ENCODE results near the gene HOXC4. TPM values are rescaled to one million over a fixed set of nuclear protein-coding genes. Genes with fewer than 3 reads are reported as not detected.
"Not testable (repeated sequence)": the region's sequence is repeated elsewhere in the genome, so short reads cannot be mapped to it uniquely, and the experiment has no call there.

Gene HOXC4
- total and polyA plus RNA-seq, 12 donors: 0.78 to 7.4 (median 2.9) TPM

DNA sequence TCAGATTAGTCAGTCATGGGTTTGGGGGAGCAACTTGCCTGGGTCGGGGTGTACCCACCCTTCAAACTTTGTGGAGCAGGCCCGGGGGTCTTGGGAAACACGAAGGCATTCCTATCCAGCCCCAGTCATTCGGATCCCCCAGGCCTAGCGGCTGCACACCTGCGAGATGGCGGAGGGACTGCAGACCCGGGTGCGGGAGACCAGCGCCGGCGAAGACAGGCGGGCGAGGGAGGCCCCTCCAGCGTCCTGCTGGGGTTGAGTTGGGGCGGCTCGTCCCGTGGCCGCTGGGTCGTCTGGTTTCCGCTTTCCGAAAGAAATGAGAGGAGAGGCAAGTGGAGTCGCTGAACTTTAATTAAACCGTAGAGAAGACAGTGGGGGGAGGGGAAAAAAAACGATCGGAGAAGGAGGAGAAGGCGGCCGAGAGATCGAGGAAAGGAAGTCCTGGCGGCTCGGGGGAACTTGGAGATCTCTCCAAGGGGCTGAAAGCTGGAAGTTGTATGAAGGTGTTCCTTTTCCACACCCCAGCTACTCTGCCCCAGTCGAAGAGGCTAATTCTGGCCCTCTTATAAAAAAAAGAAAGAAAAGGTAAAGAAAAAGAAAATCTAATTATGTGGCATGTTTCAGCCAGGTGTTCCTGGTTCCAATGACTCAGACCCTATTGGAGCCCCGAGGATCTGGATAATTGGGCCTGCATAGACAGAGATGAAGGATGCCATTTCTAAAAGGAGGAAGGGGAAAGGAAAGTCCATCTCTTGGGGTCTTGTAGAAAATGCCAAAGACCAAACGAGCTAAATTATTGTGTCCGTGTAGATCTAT is 28.2 kb downstream of the HOXC4 start:
- WGBS, 4 donors: 27 to 57% (median 36%) methylated on average over 24 to 35 of the region's 35 CpGs
- H3K27me3 ChIP-seq; H3K9me3 ChIP-seq (replicated peaks in 1 of 3); H3K4me1 ChIP-seq (replicated peaks in 1 of 2); H3K36me3 ChIP-seq (replicated peaks in 1 of 2); intact Hi-C loops (cut with DNase I): not testable (repeated sequence)
- peak overlapping the region in 2 of 4 donors; percentile 4 to 50 for H3K4me3 ChIP-seq
- peak in 3 of 7 donors; percentile 19 to 53 (median 27) for DNase-seq
- H3K27ac ChIP-seq: peak overlapping the region in 3 of 5 donors; percentile 23 to 86 (median 80)

DNA sequence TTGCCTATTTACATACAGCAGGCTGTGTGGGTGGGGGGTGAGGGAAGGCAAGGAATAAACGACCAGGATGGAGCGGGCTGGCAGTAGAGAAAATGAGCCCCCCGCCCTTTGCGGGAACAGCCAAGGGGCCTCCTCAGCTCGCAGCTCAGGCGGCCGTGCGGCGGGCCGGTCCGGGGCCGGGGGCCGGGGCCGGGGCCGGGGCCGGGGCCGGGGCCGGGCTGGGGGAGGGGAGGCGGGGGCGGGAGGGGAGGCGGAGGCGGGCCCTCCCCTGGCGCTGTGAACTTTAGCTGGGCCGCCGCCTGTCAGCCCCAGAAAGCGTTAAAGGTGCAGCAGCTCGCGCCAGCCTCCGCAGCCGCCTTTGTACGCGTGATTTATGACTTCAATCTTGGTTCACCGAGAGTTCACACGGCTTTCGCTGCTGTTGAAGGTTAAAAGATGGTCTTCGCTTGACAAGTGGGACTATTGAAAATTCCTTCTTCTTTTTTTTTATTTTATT is 28.8 kb downstream of the HOXC4 start:
- intact Hi-C loops (cut with DNase I): no loop called here
- H3K27ac ChIP-seq: peak overlapping the region in 2 of 5 donors; percentile 80 to 86
- WGBS, 4 donors: 4 to 5% (median 4%) methylated on average over 14 to 36 of the region's 36 CpGs
- no peaks in the 10 kb centered on the region for H3K9me3 ChIP-seq (replicated peaks in 1 of 3)
- peak overlapping the region in 2 of 4 donors; percentile 4 to 50 for H3K4me3 ChIP-seq
- no peaks in the 10 kb centered on the region for H3K36me3 ChIP-seq (replicated peaks in 1 of 2)
- no peaks in the 10 kb centered on the region for H3K4me1 ChIP-seq (replicated peaks in 1 of 2)
- no peaks in the 10 kb centered on the region for H3K27me3 ChIP-seq
- no peak for TF ChIP-seq POLR2A (IDR thresholded peaks at IDR 0.05)
- TF ChIP-seq, protein P1, sequence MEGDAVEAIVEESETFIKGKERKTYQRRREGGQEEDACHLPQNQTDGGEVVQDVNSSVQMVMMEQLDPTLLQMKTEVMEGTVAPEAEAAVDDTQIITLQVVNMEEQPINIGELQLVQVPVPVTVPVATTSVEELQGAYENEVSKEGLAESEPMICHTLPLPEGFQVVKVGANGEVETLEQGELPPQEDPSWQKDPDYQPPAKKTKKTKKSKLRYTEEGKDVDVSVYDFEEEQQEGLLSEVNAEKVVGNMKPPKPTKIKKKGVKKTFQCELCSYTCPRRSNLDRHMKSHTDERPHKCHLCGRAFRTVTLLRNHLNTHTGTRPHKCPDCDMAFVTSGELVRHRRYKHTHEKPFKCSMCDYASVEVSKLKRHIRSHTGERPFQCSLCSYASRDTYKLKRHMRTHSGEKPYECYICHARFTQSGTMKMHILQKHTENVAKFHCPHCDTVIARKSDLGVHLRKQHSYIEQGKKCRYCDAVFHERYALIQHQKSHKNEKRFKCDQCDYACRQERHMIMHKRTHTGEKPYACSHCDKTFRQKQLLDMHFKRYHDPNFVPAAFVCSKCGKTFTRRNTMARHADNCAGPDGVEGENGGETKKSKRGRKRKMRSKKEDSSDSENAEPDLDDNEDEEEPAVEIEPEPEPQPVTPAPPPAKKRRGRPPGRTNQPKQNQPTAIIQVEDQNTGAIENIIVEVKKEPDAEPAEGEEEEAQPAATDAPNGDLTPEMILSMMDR (IDR thresholded peaks at IDR 0.05): no peak
- peak; percentile 42 to 77 (median 47) for DNase-seq

- H3K4me1 ChIP-seq (replicated peaks in 1 of 2); DNase-seq; H3K4me3 ChIP-seq; H3K27ac ChIP-seq; H3K36me3 ChIP-seq (replicated peaks in 1 of 2); H3K27me3 ChIP-seq; H3K9me3 ChIP-seq (replicated peaks in 1 of 3); intact Hi-C loops (cut with DNase I): not testable (repeated sequence)
Observed at GRCh38 chr12:54088011-54088410, 34.4 kb downstream of the HOXC4 start.

DNA sequence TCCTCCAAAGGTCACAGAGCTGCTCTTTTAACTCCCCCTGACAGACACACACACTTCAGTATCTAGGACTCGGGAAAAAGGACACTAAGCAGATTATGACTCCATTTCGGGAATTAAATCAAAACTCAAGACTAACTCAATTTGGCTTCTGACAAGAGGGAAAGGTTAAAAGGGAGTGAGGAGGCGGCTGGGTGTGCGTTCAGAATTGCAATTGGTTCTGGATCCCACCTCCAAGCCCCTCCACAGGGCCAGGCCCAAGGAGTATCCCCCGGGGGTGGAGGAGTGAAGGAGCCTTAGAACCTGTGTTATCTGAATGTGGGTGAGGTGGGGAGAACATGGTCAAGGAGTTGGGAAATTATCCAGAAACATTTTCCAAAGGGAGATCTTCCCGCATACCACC is 35.8 kb downstream of the HOXC4 start:
- WGBS, 4 donors: 76 to 86% (median 81%) methylated on average over 5 to 6 of the region's 6 CpGs
- not testable (repeated sequence) for H3K27ac ChIP-seq

DNA sequence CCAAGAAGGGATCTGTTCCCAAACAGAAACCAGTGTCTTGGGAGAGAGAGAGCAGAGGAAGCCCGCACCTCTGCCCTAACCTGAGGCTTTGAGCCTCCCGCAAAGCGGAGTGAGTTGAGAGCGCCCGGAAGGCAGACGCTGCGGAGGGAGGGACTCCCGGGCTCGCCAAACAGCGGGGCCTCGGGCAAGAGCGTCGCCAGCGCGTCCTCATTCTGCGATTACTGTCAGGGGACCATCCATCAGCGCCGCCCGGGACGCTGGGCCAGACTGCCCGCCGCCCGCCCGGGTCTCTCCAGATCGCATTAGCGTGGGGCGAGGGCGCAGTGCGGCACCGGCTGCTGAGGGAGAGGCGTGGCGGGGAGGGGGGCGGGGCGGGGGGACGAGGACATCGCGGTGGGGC is 36.7 kb downstream of the HOXC4 start:
- not testable (repeated sequence) for H3K36me3 ChIP-seq (replicated peaks in 1 of 2)
- WGBS, 4 donors: 0 to 3% (median 3%) methylated on average over 1 to 37 of the region's 37 CpGs

More for the DNA sequence above, 35.8 kb downstream of the HOXC4 start:
- H3K27me3 ChIP-seq; H3K4me3 ChIP-seq; H3K9me3 ChIP-seq (replicated peaks in 1 of 3); DNase-seq; H3K36me3 ChIP-seq (replicated peaks in 1 of 2); intact Hi-C loops (cut with DNase I); H3K4me1 ChIP-seq (replicated peaks in 1 of 2): not testable (repeated sequence)

DNA sequence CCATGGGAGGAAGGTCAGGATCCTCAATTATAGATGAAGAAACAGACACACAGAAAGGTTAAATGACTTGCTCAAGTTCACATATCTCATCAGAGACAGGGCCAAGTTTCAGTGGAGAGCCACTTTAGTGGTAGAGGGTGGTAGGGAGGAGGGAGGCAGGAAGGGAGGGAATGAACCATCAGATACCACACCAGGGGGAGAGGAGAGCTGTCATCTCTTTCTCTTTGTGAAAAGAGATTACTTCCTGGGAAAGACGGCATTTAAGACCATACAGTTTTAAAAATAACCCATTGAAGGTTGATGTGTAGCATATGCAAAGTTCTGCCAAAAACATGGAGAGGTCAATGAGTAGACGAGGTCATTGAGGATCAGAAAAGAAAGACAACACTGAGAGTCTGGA is 39.3 kb downstream of the HOXC4 start:
- H3K9me3 ChIP-seq (replicated peaks in 1 of 3); intact Hi-C loops (cut with DNase I); H3K4me3 ChIP-seq; H3K4me1 ChIP-seq (replicated peaks in 1 of 2); H3K27me3 ChIP-seq; DNase-seq; H3K36me3 ChIP-seq (replicated peaks in 1 of 2); H3K27ac ChIP-seq: not testable (repeated sequence)
- 29 to 54% (median 45%) methylated on average over 2 of the region's 2 CpGs for WGBS, 4 donors

More for the DNA sequence above, 36.7 kb downstream of the HOXC4 start:
- H3K4me1 ChIP-seq (replicated peaks in 1 of 2); H3K27ac ChIP-seq; H3K9me3 ChIP-seq (replicated peaks in 1 of 3); H3K27me3 ChIP-seq; intact Hi-C loops (cut with DNase I): not testable (repeated sequence)
- peak overlapping the region in 1 of 4 donors; percentile 43 for H3K4me3 ChIP-seq
- DNase-seq: peak in 2 of 7 donors; percentile 17 to 57

DNA sequence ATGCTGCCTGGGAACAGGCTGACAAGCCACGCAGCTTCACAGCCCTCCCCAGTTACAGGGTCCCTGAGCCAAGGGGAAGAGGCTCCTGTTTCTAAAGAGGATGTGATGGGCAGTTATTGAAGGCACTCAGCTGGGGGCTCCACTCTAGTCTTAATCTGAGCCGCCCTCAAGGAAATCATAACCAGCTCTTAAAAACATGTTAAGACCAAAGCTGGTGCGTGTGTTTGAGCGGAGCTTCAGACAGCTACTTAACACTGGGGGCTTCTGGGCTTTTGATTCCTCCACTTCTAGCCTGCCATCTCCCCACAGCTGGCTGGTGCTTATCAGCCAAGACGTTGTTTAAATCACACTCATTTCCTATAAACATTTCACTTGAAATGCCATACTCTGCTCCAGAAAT is 42.3 kb downstream of the HOXC4 start:
- H3K27ac ChIP-seq; H3K4me3 ChIP-seq; DNase-seq; H3K4me1 ChIP-seq (replicated peaks in 1 of 2); intact Hi-C loops (cut with DNase I); H3K36me3 ChIP-seq (replicated peaks in 1 of 2); H3K9me3 ChIP-seq (replicated peaks in 1 of 3); H3K27me3 ChIP-seq: not testable (repeated sequence)
- 84 to 87% (median 86%) methylated on average over 5 of the region's 5 CpGs for WGBS, 4 donors

DNA sequence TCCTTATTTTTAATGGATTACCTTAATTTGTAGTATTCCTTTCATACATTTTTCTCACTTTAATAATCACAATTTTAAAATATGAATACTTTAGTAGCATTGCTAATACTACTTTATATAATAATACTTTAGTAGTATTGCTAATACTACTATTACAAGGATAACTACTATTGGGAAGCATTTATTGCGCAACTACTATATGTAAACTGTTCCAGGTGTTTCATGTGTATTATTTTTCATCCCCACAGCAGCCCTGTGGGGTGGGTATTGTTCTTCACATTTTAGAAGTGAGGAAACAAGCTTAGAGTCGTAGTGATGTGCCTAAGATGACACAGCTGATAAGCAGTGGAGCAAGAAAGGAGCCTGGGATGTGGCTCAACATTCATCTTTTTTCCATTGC is 45.0 kb downstream of the HOXC4 start:
- DNase-seq; H3K27ac ChIP-seq; H3K4me3 ChIP-seq; H3K27me3 ChIP-seq; H3K9me3 ChIP-seq (replicated peaks in 1 of 3); H3K36me3 ChIP-seq (replicated peaks in 1 of 2); H3K4me1 ChIP-seq (replicated peaks in 1 of 2); intact Hi-C loops (cut with DNase I): not testable (repeated sequence)
- WGBS, 4 donors: 88 to 98% (median 92%) methylated on average over 2 of the region's 2 CpGs

DNA sequence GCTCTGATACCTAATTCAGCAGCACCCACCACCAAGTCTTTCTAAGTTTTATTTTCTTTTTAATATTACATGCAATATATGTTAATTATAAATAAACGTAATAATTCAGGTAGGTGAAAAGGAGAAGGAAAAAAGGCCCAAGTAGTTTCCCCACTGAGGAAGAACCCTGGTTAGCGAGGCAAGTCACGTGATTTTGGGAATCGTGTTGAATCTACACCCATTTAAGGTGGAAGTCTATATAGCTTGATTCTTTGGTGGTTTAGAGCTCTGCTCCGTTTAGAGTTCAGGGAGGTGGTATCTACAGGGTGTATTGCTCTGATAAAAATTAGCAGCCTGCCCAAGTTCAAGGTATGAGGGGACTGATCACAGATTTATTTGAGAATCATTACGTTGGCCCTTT is 47.0 kb downstream of the HOXC4 start:
- H3K9me3 ChIP-seq (replicated peaks in 1 of 3); H3K27me3 ChIP-seq; H3K27ac ChIP-seq; DNase-seq; H3K36me3 ChIP-seq (replicated peaks in 1 of 2); intact Hi-C loops (cut with DNase I); H3K4me1 ChIP-seq (replicated peaks in 1 of 2); H3K4me3 ChIP-seq: not testable (repeated sequence)
- 81 to 89% (median 83%) methylated on average over 6 of the region's 6 CpGs for WGBS, 4 donors

- H3K4me3 ChIP-seq; DNase-seq; H3K36me3 ChIP-seq (replicated peaks in 1 of 2); H3K4me1 ChIP-seq (replicated peaks in 1 of 2); H3K27ac ChIP-seq; H3K27me3 ChIP-seq; H3K9me3 ChIP-seq (replicated peaks in 1 of 3); intact Hi-C loops (cut with DNase I): not testable (repeated sequence)
- WGBS, 4 donors: 77 to 95% (median 83%) methylated on average over 2 to 6 of the region's 6 CpGs
Observed at GRCh38 chr12:54102223-54102622, 48.6 kb downstream of the HOXC4 start.
